ENCODE data around the gene PPP2R5C. TPM values are rescaled to one million over a fixed set of nuclear protein-coding genes. Genes with fewer than 3 reads are reported as not detected.

PPP2R5C gene
- total and polyA plus RNA-seq, 2 of the 8 experiments (the other 6 are each of a cell fraction or from before 2014, with no cell fraction given) = 49.6 to 95.9 TPM

- ChIA-PET POLR2A (ENCODE audit: partially characterized antibody) (interaction anchor here (1.4 to 1.5 kb wide), 2 partner anchors 17 to 192 kb away, joined by 3 to 4 read pairs; no protein-coding TSS in a partner anchor), CTCF (ENCODE audit: partially characterized antibody) (interaction anchor here (0.7 to 3.7 kb wide), 8 partner anchors 9 to 253 kb away, joined by 3 to 23 read pairs (median 5); no protein-coding TSS in a partner anchor)
- no peak for FAIRE-seq
- Histone ChIP-seq H4K91ac (replicated peaks; ENCODE audit: insufficient read length, low read length) (no peak overlapping the region), H3K23ac (ENCODE audit: insufficient read length) (no peak overlapping the region), H3K4me2 (ENCODE audit: insufficient read depth in 1 of 2, low read depth in 2 of 2, low read length in 2 of 2) (no peak overlapping the region), H2AFZ (ENCODE audit: low read length) (no peak overlapping the region), H3K18ac (ENCODE audit: extremely low read depth, low read length) (no peak overlapping the region), H3K9me3 (ENCODE audit: insufficient read depth in 2 of 2, low read depth in 1 of 2, low read length in 1 of 2) (no peaks in the 10 kb centered on the region), H2BK120ac (replicated peaks; ENCODE audit: low read depth, low read length) (no peak overlapping the region), H3K14ac (ENCODE audit: insufficient read length) (no peak overlapping the region), H3K27me3 (replicated peaks in 1 of 4; ENCODE audit: control insufficient read depth in 3 of 4, extremely low read depth in 1 of 4, insufficient read depth in 3 of 4, low read length in 3 of 4) (peaks cover 4 to 26% (median 14%) of the 10 kb centered on the region in 4 experiments), H3K56ac (replicated peaks; ENCODE audit: insufficient read length, low read depth, low read length) (no peak overlapping the region), H3K79me2 (ENCODE audit: control insufficient read depth in 1 of 2, insufficient read depth in 2 of 2, low read length in 2 of 2) (peaks cover 12 to 27% of the 10 kb centered on the region in 2 experiments), H2BK15ac (ENCODE audit: low read length) (no peak overlapping the region), H3K4ac (replicated peaks; ENCODE audit: insufficient read length, low read depth, low read length) (no peak overlapping the region), H4K8ac (ENCODE audit: extremely low read depth, insufficient read depth, low read length) (no peak overlapping the region), H3K27ac (ENCODE audit: low read depth, low read length) (no peak overlapping the region), H2BK5ac (ENCODE audit: low read depth, low read length) (no peak overlapping the region), H3K9ac (replicated peaks in 1 of 4; ENCODE audit: extremely low read depth in 1 of 4, low read depth in 3 of 4, low read length in 3 of 4) (no peak overlapping the region), H3K36me3 (ENCODE audit: control insufficient read depth in 2 of 4, insufficient read depth in 4 of 4, low read length in 3 of 4) (no peaks in the 10 kb centered on the region), H3K4me3 (ENCODE audit: extremely low read depth in 1 of 4, insufficient read depth in 2 of 4, low read depth in 3 of 4, low read length in 4 of 4) (no peak overlapping the region), H3K79me1 (ENCODE audit: low read depth, low read length) (0 out of 2 replicates have a peak, but pooled peaks cover 2% of the 10 kb centered on the region), H2AK5ac (ENCODE audit: low read depth, low read length) (no peak overlapping the region; the same call in 1 of the 2 replicates), H4K5ac (ENCODE audit: insufficient read length, low read depth, low read length) (no peak overlapping the region), H2BK20ac (ENCODE audit: low read length) (no peak overlapping the region), H4K20me1 (replicated peaks in 1 of 2; ENCODE audit: control insufficient read depth in 1 of 2, insufficient read depth in 2 of 2, low read length in 2 of 2) (no peaks in the 10 kb centered on the region), H2BK12ac (ENCODE audit: low read depth, low read length) (no peak overlapping the region), H3K4me1 (replicated peaks in 1 of 4; ENCODE audit: control insufficient read depth in 3 of 4, insufficient read depth in 4 of 4, low read length in 3 of 4) (peaks cover 0 to 3% (median under 1%) of the 10 kb centered on the region in 4 experiments; a peak in 2 of 7 replicates), H3K23me2 (ENCODE audit: low read depth, low read length) (peaks cover 6% of the 10 kb centered on the region)
- no peak for TF ChIP-seq RAD21 (IDR thresholded peaks at IDR 0.05 in 1 of 2, conservative IDR thresholded peaks at IDR 0.05 in 1 of 2; ENCODE audit: low read depth in 2 of 2, low read length in 2 of 2)
- no peak for TF ChIP-seq SP2 (IDR thresholded peaks at IDR 0.05; ENCODE audit: low read length)
- TF ChIP-seq CREB1 (IDR thresholded peaks at IDR 0.05) = no peak
- TF ChIP-seq SIRT6 (IDR thresholded peaks at IDR 0.05; ENCODE audit: low read length) = no peak
- no peak for TF ChIP-seq SAP30 (IDR thresholded peaks at IDR 0.05; ENCODE audit: insufficient read depth, insufficient replicate concordance, low read length)
- TF ChIP-seq TCF12 (IDR thresholded peaks at IDR 0.05; ENCODE audit: low read depth, low read length) = no peak
- TF ChIP-seq RNF2 (IDR thresholded peaks at IDR 0.05; ENCODE audit: borderline replicate concordance, low read depth, low read length, missing control alignments, poor library complexity, severe bottlenecking) = no peak
- no peak for TF ChIP-seq SP4 (IDR thresholded peaks at IDR 0.05; ENCODE audit: low read length)
- no peak for TF ChIP-seq RFX5 (IDR thresholded peaks at IDR 0.05; ENCODE audit: borderline replicate concordance, low read depth, low read length)
- TF ChIP-seq MAFK (IDR thresholded peaks at IDR 0.05; ENCODE audit: low read depth, low read length) = no peak
- no peak for TF ChIP-seq TAF1 (IDR thresholded peaks at IDR 0.05; ENCODE audit: low read depth, low read length)
- TF ChIP-seq BRCA1 (IDR thresholded peaks at IDR 0.05; ENCODE audit: low read depth, low read length) = no peak
- TF ChIP-seq PHF8 (conservative IDR thresholded peaks at IDR 0.05; ENCODE audit: low read depth, low read length) = no peak
- TF ChIP-seq BACH1 (IDR thresholded peaks at IDR 0.05; ENCODE audit: low read length) = no peak
- TF ChIP-seq EGR1 (IDR thresholded peaks at IDR 0.05; ENCODE audit: borderline replicate concordance, low read depth, low read length) = no peak
- 83% methylated on average over 5 of the region's 5 CpGs; no CpG with 5 or more reads in 1 of the 2 experiments for WGBS, 2 experiments (ENCODE audit: extremely low coverage in 1 of 2, insufficient coverage in 1 of 2, insufficient read length in 1 of 2, insufficient replicate concordance in 2 of 2, low coverage in 1 of 2, low lambda C conversion rate in 2 of 2, missing lambda C conversion rate in 1 of 2)
- no peak for DNase-seq (ENCODE audit: low read depth in 1 of 2, low spot score in 2 of 2)
These were observed 201.0 kb downstream of the PPP2R5C start for GRCh38 chr14:101962503-101962874.
